Measurements from ENCODE around the gene ALDH16A1. TPM values are rescaled to one million over a fixed set of nuclear protein-coding genes. Genes with fewer than 3 reads are reported as not detected.
A peak's percentile ranks its signal among the peaks of the same experiment; 100 is the strongest.

ALDH16A1 gene
- total and polyA plus RNA-seq, 2 of the 4 experiments (the other 2 are of a cell fraction): 10.4 to 12.9 TPM

DNA sequence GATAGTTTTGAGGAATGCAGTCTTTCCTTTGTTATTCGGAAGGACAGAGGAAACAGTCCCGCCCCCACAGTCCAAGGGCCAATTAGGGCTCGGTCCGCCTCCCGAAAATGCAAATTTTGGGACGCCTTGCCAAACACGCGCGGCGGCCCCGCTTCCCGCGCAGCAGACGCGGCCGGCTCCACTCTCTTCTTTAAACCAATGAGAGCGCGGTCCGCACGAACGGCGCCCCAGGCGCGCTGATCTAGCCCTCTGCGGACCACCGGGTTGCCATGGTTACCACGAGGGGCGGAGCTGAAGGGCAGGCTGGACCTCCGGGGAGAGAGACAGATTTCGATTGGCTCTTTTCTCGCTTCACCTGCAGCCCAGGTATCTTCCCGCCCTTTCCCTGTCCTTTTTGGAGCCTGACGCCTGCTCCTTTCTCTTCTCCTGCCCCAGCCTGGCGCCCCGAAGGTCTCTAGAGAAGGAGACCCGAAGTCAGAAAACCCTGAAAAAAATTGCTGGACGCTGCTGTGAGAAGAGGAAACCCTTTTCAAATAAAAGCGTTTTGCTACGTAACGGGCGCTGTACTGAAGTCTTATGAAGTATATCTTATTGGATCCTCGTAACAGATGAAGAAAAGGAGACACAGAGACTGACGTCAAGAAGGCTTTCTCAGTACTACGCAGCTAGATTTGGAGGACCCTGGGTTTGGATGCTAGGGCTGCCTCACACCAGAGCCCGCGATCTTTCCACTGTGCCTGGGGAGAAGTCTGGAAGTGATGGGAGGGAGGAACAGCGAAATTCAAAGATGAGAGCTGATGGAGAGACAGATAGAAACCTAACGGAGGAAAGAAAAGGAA is 31.8 kb upstream of the ALDH16A1 start:
- Histone ChIP-seq H3K56ac (ENCODE audit: extremely low read depth, insufficient read depth, low read length) (no peak overlapping the region), H3K4me2 (ENCODE audit: low read depth, low read length) (no peak overlapping the region), H2AK9ac (replicated peaks; ENCODE audit: low read depth, low read length, poor library complexity) (no peak overlapping the region), H3K9ac (ENCODE audit: low read depth, low read length) (no peak overlapping the region), H4K8ac (ENCODE audit: low read depth in 2 of 2, low read length in 2 of 2) (no peak overlapping the region), H3K18ac (ENCODE audit: low read depth, low read length) (no peak overlapping the region), H3K27me3 (ENCODE audit: control insufficient read depth, insufficient read depth, low read length) (peaks cover 94% of the 10 kb centered on the region), H4K20me1 (ENCODE audit: insufficient read depth, low read length) (no peaks in the 10 kb centered on the region), H2AK5ac (ENCODE audit: low read depth, low read length) (no peak overlapping the region), H3K14ac (replicated peaks; ENCODE audit: low read depth, low read length) (no peak overlapping the region), H2BK20ac (ENCODE audit: low read depth, low read length) (no peak overlapping the region), H3K79me1 (ENCODE audit: low read depth in 1 of 2, low read length in 2 of 2) (no peaks in the 10 kb centered on the region), H3K23ac (ENCODE audit: low read depth, low read length) (no peak overlapping the region), H3K9me3 (ENCODE audit: control insufficient read depth, insufficient read depth, low read length) (0 out of 2 replicates have a peak, but pooled peaks cover 2% of the 10 kb centered on the region), H3K4me3 (ENCODE audit: insufficient read depth, low read depth, low read length) (no peak overlapping the region), H3K4me1 (ENCODE audit: control insufficient read depth, insufficient read depth, low read length) (peaks cover 2% of the 10 kb centered on the region; the same call in 1 of the 2 replicates), H3K9me1 (ENCODE audit: insufficient read depth, low read length) (no peaks in the 10 kb centered on the region), H2BK120ac (ENCODE audit: low read depth, low read length) (no peak overlapping the region), H4K91ac (ENCODE audit: insufficient read depth, low read depth, low read length) (no peak overlapping the region), H3K4ac (ENCODE audit: low read depth, low read length) (no peak overlapping the region), H3K36me3 (ENCODE audit: control insufficient read depth, insufficient read depth, low read length) (no peaks in the 10 kb centered on the region), H4K5ac (ENCODE audit: low read depth, low read length) (no peak overlapping the region), H3K27ac (ENCODE audit: insufficient read depth, low read length) (no peak overlapping the region), H2AFZ (replicated peaks; ENCODE audit: low read length, poor library complexity) (no peak overlapping the region), H2BK15ac (ENCODE audit: low read depth, low read length) (no peak overlapping the region), H2BK5ac (ENCODE audit: low read depth, low read length, poor library complexity, severe bottlenecking) (no peak overlapping the region)
- dilution Hi-C loops (cut with HindIII; ENCODE audit: low sequenced_read_pairs, unreplicated experiment): no loop called here
- TF ChIP-seq, protein P1, sequence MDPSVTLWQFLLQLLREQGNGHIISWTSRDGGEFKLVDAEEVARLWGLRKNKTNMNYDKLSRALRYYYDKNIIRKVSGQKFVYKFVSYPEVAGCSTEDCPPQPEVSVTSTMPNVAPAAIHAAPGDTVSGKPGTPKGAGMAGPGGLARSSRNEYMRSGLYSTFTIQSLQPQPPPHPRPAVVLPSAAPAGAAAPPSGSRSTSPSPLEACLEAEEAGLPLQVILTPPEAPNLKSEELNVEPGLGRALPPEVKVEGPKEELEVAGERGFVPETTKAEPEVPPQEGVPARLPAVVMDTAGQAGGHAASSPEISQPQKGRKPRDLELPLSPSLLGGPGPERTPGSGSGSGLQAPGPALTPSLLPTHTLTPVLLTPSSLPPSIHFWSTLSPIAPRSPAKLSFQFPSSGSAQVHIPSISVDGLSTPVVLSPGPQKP (IDR thresholded peaks at IDR 0.05; ENCODE audit: borderline replicate concordance, low read depth, low read length): no peak
- TF ChIP-seq MAFK (IDR thresholded peaks at IDR 0.05; ENCODE audit: low read depth, low read length) (no peak), FOS (IDR thresholded peaks at IDR 0.05; ENCODE audit: low read depth, low read length) (no peak), MAZ (IDR thresholded peaks at IDR 0.05; ENCODE audit: borderline replicate concordance, low read depth, low read length) (no peak), BHLHE40 (IDR thresholded peaks at IDR 0.05; ENCODE audit: low read depth, low read length) (no peak), RCOR1 (IDR thresholded peaks at IDR 0.05; ENCODE audit: insufficient replicate concordance, low read length) (no peak), CHD1 (IDR thresholded peaks at IDR 0.05; ENCODE audit: low read depth, low read length) (no peak), CEBPB (IDR thresholded peaks at IDR 0.05; ENCODE audit: low read depth, low read length) (no peak), MXI1 (IDR thresholded peaks at IDR 0.05; ENCODE audit: borderline replicate concordance, low read depth, low read length) (no peak)
- TF ChIP-seq, protein P2, sequence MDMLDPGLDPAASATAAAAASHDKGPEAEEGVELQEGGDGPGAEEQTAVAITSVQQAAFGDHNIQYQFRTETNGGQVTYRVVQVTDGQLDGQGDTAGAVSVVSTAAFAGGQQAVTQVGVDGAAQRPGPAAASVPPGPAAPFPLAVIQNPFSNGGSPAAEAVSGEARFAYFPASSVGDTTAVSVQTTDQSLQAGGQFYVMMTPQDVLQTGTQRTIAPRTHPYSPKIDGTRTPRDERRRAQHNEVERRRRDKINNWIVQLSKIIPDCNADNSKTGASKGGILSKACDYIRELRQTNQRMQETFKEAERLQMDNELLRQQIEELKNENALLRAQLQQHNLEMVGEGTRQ (IDR thresholded peaks at IDR 0.05; ENCODE audit: low read depth, low read length): no peak
- TF ChIP-seq, protein P3, sequence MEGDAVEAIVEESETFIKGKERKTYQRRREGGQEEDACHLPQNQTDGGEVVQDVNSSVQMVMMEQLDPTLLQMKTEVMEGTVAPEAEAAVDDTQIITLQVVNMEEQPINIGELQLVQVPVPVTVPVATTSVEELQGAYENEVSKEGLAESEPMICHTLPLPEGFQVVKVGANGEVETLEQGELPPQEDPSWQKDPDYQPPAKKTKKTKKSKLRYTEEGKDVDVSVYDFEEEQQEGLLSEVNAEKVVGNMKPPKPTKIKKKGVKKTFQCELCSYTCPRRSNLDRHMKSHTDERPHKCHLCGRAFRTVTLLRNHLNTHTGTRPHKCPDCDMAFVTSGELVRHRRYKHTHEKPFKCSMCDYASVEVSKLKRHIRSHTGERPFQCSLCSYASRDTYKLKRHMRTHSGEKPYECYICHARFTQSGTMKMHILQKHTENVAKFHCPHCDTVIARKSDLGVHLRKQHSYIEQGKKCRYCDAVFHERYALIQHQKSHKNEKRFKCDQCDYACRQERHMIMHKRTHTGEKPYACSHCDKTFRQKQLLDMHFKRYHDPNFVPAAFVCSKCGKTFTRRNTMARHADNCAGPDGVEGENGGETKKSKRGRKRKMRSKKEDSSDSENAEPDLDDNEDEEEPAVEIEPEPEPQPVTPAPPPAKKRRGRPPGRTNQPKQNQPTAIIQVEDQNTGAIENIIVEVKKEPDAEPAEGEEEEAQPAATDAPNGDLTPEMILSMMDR (conservative IDR thresholded peaks at IDR 0.05; ENCODE audit: low read depth, low read length): no peak
- intact Hi-C loops (cut with micrococcal nuclease): no loop called here
- DNase-seq: peak; percentile 17
- POLR2A ChIA-PET (ENCODE audit: unreplicated experiment): no interaction called here
- CTCF ChIA-PET: no interaction called here
- in situ Hi-C loops (cut with MboI; ENCODE audit: low sequenced_read_pairs): no loop called here
- BruUV-seq (replicated peaks): no TSS peak
- WGBS, 2 experiments (ENCODE audit: extremely low coverage in 2 of 2, insufficient read length in 1 of 2): 9% methylated on average over 28 of the region's 48 CpGs; no CpG with 5 or more reads in 1 of the 2 experiments
- ATAC-seq (ENCODE audit: low read depth): peak; percentile 79

Measured in IMR-90 (cell line).